GM19372 (cell line): ENCODE results near the gene PDE8B.
"Not testable (repeated sequence)": the region's sequence is repeated elsewhere in the genome, so short reads cannot be mapped to it uniquely, and the experiment has no call there.

Source experiments
- ATAC-seq: cut with Tn5 transposase; IDR thresholded peaks from one replicate; pipeline ENCODE4 v1.9.1; 2021; ENCODE audit warnings: mild to moderate bottlenecking, low read depth, moderate library complexity; ENCODE audit not compliant: unreplicated experiment

PDE8B gene

GRCh38 chr5:77355080-77355479, 144.6 kb downstream of the PDE8B start:
- ATAC-seq = no peak

- ATAC-seq = no peak
Measured at GRCh38 chr5:77355751-77356150, 145.3 kb downstream of the PDE8B start.

- peak; percentile 74 for ATAC-seq
Measured at GRCh38 chr5:77356740-77357139, 146.3 kb downstream of the PDE8B start.

DNA sequence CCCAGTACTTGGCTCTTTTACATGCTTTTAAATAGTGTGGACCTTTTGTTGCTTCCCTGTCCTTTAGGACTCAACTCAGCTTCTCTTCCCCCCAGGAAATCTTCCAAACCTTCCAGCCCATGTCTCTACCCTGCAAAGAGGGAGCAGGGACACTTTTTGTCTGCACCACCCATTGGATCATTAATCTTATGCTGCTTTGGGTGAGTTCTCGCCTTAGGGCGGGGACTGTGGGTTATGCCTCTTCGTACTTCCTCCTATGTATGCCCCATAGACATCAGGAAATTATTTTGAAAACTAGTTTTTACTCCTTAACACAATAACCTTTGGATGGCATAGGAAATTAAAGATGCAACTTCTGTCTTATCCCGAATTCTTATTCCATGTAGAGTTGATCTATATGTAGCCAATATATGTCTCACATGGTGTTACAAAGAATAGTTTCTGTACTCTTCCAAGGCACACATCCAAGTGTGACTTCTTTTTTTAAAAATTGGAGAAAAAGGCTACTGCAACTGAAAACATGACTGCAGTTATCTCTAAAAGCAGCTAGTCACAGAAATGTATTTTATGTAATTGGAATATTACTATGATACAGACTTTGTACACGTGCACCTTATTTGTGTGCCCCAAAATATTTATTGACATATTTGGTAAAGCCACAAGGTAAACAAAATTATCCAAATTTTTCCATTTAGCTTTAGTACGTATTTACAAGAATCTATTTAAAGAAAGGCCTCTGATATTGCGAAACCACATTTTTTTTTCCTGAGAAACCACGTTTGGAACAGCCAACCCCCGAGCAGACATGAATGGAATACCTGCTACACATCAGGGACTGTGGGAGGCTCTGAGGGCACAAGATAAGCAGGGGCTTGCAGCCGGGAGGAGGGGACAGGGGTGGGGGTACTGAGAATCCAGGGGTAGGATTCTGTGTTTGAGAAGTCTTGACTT, 148.1 kb downstream of the PDE8B start:
- no peak for ATAC-seq

GRCh38 chr5:77359231-77359630, 148.8 kb downstream of the PDE8B start:
- ATAC-seq = no peak

- ATAC-seq = no peak
Measured at GRCh38 chr5:77360381-77360780, 149.9 kb downstream of the PDE8B start.

DNA sequence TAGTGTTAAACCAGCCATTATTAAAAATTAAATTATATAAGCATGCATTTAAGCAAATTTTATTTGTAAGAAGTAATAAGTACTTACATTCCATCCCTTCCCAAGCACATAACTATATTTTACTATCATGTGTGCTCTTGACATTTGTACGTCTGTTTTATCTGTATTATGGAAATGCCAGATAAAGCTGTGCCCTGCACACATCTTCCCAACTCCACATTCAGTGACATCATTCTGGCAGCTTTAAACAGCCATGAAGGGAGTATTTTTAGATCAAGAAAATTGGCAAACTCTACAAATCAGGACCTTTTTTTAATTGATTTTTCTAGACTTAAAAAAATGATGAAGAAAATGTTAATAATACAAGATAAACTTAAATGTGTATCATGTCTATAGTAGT, 150.5 kb downstream of the PDE8B start:
- ATAC-seq = no peak

GRCh38 chr5:77366717-77367500, 156.4 kb downstream of the PDE8B start:
- ATAC-seq = no peak

DNA sequence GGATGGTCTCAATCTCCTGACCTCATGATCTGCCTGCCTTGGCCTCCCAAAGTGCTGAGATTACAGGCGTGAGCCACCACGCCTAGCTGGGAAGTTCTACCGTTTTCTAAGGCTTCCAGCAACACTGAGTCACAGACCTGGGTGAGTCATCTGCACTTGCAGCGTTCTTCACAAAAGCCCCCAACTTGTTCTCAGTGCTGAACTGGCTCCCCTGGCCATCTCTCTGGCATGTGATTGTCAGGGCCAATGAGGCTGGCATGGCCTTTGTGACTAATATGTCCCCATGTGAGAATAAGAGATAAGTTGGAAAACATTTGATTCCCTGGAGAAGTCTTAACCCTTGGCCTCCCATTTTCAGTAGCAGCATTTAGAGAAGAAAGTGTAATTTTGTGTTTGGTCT, 157.3 kb downstream of the PDE8B start:
- ATAC-seq = no peak

DNA sequence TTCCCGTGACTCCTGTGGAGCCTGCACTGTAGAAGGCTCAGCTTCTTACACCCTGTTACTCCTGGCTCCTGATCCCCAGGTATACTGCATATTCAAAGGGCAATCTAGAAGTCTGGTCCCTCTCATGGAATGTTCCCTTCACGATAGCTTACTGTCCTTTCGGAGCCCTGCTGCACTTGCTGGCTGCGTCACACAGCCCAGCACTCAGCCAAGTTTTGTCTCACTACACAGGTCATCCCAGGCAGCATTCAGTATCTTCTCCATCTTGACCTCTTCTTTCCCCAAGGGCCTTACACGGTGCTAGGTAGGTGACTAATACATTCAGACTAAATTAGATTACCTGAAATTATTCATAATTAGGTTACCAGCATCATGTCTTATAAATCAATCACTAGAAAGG, 157.9 kb downstream of the PDE8B start:
- no peak for ATAC-seq

DNA sequence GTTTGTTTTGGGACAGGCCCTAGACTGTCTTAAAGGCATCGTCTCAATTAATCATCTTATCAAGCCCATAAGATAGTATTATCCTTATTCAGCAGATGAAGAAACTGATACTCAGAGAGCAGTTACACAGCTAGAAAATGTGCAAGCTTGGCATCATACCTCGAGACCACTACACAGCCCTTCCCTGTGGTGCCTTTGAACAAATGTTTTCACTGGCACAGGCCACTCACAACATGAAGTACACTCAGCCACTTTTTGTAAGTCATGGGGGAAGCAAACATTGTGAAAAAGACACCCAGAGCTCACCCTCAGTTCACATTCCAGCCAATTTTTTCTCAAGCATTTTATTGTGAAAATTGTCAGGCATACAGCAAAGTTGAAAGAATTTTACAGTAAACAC, 159.1 kb downstream of the PDE8B start:
- no peak for ATAC-seq

GRCh38 chr5:77374686-77375085, 164.2 kb downstream of the PDE8B start:
- no peak for ATAC-seq

DNA sequence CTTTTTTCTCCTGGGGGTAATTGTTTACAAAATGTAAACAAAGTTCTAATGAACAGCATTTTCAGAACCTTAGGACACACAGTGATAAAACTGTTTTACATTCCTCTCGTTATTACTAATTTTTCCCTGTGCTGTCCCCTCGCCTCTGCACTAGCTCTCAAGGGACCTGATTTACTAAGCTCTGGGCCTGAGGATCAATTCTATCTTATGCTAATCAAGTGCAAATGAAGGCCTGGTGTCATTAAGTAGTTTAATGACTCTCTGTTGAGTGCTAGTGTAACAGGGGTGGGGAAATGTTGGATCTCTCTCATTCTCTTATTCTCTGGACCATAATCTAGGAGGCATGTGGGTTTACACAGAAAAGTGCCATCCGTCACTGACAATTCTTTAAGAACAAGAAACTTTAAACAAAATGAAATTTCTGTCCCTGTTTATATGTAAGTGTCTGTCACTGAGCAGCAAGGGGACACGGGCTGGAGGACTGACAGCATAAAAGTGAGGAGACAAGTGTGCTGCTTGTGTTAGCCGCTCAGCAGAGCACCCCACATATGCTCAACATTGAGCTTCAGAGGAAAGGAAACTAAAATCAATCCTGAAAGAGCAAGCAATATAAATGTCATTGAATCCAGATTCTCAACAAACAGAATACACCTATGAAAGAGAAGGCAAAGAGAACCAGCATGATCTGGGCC, 166.3 kb downstream of the PDE8B start:
- no peak for ATAC-seq

DNA sequence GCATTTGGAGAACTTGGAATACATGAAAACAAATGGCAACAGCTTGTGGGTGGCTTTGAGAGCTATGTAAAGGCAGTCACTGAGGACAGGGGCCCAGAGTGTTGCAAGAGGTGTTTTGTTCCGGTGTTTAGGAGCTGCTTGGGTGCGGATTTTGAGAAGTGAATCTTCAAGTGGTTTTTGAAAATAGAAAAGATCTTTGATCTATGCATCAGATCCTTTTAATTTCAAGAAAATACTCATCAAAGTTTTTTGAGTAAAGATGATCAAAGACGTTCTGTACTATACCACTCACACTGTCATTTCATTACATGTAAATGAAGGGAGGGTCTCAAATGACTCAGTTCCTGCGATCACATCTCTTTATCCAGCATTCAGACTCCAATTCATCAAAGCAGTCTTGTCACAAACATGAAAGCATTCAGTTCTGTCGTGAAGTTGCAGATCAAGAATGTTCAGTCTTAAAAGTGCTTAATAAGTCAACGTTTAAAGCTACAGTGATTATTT, 169.1 kb downstream of the PDE8B start:
- no peak for ATAC-seq

DNA sequence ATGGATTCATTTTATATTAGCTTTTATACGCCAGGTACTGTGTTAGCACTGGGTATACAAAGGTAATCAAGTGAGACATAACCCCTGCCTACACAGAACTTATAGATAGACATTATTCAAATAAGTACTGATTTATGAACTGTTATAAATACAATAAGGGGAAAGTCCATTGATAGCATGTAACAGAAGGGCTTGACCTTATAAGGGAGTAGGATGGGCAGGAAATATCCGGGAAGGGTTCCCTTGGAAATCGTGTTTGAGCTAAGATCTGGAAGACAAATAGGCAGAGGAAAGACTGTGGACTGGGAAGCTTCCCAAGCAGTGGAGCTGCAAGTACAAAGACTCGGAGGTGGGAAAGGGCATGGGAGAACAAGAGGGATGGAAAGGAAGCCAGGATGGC, 170.2 kb downstream of the PDE8B start:
- no peak for ATAC-seq

- ATAC-seq = not testable (repeated sequence)
Measured at GRCh38 chr5:77383336-77383735, 172.9 kb downstream of the PDE8B start.

GRCh38 chr5:77386340-77386739, 175.9 kb downstream of the PDE8B start:
- not testable (repeated sequence) for ATAC-seq

DNA sequence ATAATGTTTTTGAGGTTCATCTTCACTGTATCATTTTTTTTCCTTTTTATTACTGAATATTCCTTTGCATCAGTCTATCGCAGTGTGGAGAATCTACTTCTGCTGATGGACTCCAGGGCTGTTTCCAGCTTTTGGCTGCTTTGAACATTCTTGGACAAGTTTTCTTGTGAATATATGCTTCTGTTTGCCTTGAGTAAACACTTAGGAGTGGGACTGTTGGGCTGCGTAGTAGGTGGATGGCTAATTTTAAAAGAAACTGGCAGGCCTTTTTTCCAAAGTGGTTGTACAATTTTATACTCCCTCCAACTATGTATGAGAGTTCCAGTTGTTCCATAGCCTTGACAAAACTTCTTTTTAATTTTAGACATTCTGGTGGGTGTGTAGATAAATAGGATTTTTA, 179.3 kb downstream of the PDE8B start:
- ATAC-seq = no peak

GRCh38 chr5:77390221-77390620, 179.7 kb downstream of the PDE8B start:
- no peak for ATAC-seq

DNA sequence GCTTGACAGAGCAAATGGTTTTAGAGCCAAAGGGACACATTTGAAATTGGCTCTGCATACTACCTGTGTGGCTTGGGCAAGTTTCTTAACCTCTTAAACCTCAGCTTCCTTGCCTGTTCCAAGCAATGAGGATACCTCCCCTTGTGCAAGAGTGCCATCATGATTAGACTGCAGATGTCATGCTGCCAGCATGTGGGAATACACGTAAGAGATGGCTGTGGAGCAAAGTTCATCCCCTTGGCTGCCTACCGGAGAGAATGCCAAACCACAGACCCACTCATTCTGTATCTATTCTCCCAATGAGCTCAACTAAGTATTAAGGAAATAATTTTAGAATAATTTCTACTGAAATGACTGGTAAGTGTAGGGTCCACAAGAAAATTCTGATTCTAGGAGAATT, 180.3 kb downstream of the PDE8B start:
- ATAC-seq = no peak

- ATAC-seq = no peak
Measured at GRCh38 chr5:77391240-77391765, 180.8 kb downstream of the PDE8B start.
